IPS-15b (cell line): ENCODE data around the gene DMKN.

Experiments used
- H3K27me3 ChIP-seq: one replicate; pipeline ENCODE4 v1.6.1; 2013; ENCODE audit warnings: low read length; ENCODE audit not compliant: control insufficient read depth, insufficient read depth
- H3K36me3 ChIP-seq: one replicate; pipeline ENCODE4 v1.6.1; 2013; ENCODE audit warnings: low read length; ENCODE audit not compliant: control insufficient read depth, insufficient read depth
- H3K4me1 ChIP-seq: one replicate; pipeline ENCODE4 v1.6.1; 2013; ENCODE audit warnings: mild to moderate bottlenecking, low read length; ENCODE audit not compliant: control insufficient read depth, insufficient read depth
- H3K4me3 ChIP-seq: one replicate; pipeline ENCODE4 v1.5.1; 2013; ENCODE audit warnings: low read depth, low read length
- H3K9ac ChIP-seq: one replicate; pipeline ENCODE4 v1.6.1; 2013; ENCODE audit warnings: low read depth, mild to moderate bottlenecking, low read length
- H3K9me3 ChIP-seq: one replicate; pipeline ENCODE4 v1.6.1; 2013; ENCODE audit warnings: mild to moderate bottlenecking, low read length; ENCODE audit not compliant: control insufficient read depth, insufficient read depth

DMKN gene

GRCh38 chr19:35545855-35546381, 32.5 kb upstream of the DMKN start:
- peak overlapping the region; percentile 85 for H3K9ac ChIP-seq
- no peaks in the 10 kb centered on the region for H3K27me3 ChIP-seq
- peaks cover 31% of the 10 kb centered on the region for H3K36me3 ChIP-seq
- H3K9me3 ChIP-seq, result no peaks in the 10 kb centered on the region
- peak overlapping the region; percentile 93 for H3K4me3 ChIP-seq
- H3K4me1 ChIP-seq, result peaks cover 8% of the 10 kb centered on the region

DNA sequence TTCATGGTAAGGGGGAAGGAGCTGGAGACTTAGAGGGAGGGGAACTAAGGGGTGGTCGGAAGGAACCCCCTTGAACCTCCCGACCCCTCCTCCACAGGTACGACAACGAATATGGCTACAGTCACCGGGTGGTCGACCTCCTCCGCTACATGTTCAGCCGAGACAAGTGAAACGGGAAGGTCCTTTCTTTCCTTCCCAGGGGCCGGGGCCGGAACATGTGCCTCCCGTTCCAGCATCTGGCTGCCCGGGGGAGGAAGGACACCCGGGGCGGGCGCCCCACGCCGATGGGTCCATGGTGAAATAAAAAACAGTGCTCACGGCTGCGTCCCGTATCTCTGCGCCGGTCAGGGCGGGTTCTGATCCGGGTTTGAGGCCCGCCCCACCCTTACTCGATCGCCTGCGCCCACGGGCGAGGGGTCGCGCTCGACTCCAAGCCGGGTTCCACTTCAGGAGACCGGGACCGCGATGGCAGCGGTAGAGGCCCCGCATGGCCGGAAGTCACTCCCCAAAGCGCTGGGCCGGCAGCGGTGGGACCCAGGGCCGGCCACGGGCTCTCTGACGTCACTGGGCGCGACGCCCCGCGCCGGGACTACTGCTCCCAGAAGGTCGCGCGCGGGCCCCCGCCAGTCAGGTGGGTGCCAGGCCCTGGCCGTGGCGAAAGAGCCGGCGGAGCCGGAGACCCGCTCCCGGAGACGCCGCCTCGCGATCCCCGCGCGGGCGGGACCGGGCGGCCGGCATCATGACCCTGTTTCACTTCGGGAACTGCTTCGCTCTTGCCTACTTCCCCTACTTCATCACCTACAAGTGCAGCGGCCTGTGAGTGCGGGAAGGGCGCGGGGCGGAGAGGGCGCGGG, 31.8 kb upstream of the DMKN start, which contains the start of gene TMEM147:
TSS of gene TMEM147 (plus strand) at position 626 of the 854 bp plus-strand sequence. CDS start at position 740, 114 bp downstream.
- Histone ChIP-seq H3K27me3 (no peaks in the 10 kb centered on the region), H3K4me1 (peaks cover 8% of the 10 kb centered on the region), H3K9me3 (no peaks in the 10 kb centered on the region), H3K9ac (peak within 1 kb of the TSS; percentile 91), H3K4me3 (peak within 1 kb of the TSS; percentile 93), H3K36me3 (peaks cover 31% of the 10 kb centered on the region)

DNA sequence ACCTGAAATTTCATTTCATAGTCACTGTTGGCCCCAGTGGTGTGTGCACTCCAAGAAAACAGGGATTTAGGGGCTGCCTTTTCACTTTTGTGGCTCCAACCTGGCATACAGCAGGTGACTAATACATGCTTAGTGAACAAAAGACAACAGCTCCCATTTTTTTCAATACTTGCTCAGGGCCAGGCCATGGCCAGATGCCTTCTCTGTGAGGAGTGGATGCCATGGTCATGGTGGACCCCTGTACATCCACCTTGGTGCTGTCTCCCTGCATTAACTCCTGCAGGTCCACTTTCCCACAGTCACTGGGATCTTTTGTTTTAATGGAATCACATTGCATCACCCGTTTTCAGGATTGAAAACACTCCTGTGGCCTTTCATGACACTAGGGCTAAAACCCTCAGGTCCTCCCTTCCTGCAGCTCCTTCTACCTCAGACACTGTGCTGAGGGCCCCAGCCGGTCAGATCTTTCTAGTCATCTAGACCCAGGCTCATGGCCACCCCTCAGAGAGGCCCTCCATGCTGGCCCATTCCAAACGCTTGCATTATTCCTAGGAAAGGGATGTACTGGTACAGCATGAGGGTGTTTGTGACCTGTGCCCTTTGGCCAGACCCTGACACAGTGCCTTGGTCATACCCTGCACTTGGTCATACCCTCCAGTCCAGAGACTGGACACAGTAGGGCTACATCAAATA, 30.8 kb upstream of the DMKN start:
- Histone ChIP-seq H3K9me3 (no peaks in the 10 kb centered on the region), H3K27me3 (no peaks in the 10 kb centered on the region), H3K4me3 (peak overlapping the region; percentile 93), H3K9ac (peak overlapping the region; percentile 91), H3K36me3 (peaks cover 26% of the 10 kb centered on the region), H3K4me1 (peaks cover 13% of the 10 kb centered on the region)

- Histone ChIP-seq H3K27me3 (no peaks in the 10 kb centered on the region), H3K4me3 (no peak overlapping the region), H3K4me1 (peaks cover 13% of the 10 kb centered on the region), H3K36me3 (peaks cover 26% of the 10 kb centered on the region), H3K9ac (no peak overlapping the region), H3K9me3 (no peaks in the 10 kb centered on the region)
These were observed 30.0 kb upstream of the DMKN start for GRCh38 chr19:35543280-35544109.

DNA sequence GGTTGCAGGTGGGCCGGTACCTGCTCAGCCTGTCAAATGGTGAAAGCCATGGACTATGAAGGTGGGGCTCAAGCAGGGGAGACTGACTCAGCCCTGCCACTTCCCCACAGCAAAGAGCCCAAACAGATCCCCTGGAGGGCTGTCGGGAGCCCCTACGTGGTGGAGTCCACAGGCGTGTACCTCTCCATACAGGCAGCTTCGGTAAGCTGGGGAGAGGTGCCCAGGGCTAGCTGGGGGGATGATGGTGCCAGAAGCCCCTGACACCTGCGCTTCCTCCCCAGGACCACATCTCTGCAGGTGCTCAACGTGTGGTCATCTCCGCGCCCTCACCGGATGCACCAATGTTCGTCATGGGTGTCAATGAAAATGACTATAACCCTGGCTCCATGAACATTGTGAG, 28.8 kb upstream of the DMKN start:
- no peaks in the 10 kb centered on the region for H3K9me3 ChIP-seq
- no peak overlapping the region for H3K9ac ChIP-seq
- H3K4me3 ChIP-seq, result no peak overlapping the region
- H3K27me3 ChIP-seq, result no peaks in the 10 kb centered on the region
- peaks cover 19% of the 10 kb centered on the region for H3K36me3 ChIP-seq
- peaks cover 13% of the 10 kb centered on the region for H3K4me1 ChIP-seq

DNA sequence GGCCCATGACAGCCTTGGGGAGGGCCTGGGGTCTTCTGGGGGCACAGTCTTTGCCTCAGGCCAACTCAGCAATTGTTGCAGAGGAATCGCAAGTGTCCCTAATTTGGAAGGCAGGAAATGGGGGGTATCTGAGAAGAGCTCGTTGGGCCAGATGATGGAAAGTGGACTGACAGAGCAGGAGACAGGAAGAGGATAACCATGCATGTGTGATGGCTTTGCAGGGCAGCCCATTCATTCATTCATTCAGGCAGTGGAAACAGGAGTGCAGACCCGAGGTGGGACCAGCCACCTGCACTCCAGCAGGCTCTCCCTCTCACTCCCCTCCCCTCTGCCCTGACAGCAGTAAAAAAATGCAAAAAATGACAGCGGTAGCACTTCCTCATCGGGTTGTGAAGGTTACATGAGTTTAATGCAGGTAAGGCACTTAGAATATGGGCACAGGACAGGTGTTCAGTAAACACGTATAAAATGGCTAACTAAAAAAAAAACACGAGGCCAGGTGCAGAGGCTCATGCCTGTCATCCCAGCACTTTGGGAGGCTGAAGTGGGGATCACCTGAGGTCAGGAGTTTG, 27.0 kb upstream of the DMKN start:
- Histone ChIP-seq H3K9ac (no peak overlapping the region), H3K27me3 (no peaks in the 10 kb centered on the region), H3K9me3 (no peaks in the 10 kb centered on the region), H3K4me1 (peaks cover 10% of the 10 kb centered on the region), H3K36me3 (peaks cover 14% of the 10 kb centered on the region), H3K4me3 (no peak overlapping the region)

DNA sequence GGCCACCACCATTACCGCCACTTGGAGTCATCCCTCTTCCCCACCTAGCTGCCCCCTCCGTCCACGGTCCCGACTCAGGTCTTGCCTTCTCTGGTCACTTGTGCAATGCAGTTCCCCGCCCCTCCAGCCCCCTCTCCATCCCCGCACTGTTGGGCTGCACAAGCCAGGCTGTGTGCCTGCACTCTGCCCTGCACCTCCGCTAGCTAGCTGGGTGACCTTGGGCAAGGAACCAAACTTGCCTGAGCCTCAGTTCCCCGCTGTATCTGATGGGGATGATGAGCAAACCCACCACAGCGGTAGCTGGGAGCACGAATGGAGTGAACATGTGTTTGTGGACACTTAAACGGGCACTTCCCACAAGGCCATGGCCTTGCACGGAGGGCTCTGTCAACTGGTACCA, 26.4 kb upstream of the DMKN start:
- H3K4me1 ChIP-seq, result peaks cover 12% of the 10 kb centered on the region
- peaks cover 14% of the 10 kb centered on the region for H3K36me3 ChIP-seq
- H3K4me3 ChIP-seq, result no peak overlapping the region
- H3K9ac ChIP-seq, result no peak overlapping the region
- no peaks in the 10 kb centered on the region for H3K27me3 ChIP-seq
- H3K9me3 ChIP-seq, result no peaks in the 10 kb centered on the region

DNA sequence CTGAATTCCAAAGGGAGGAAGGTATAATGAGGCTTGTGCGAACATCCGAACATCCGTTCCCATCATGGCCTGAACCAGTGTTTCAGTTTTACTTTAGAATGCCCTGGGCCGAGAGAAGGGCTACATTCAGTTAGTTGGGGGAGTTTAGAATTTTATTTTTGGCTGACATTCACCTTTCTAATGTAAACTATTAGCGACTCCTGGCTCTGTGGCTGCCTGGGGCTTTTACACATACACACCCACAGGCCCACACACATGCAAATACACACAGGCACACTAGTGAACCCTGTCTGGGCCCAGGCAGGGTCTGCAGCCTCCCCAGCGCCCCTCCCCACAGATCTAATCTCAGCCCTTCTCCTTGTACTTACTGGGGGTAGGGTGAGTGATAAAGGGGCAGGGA, 25.9 kb upstream of the DMKN start:
- H3K36me3 ChIP-seq, result peaks cover 14% of the 10 kb centered on the region
- H3K4me1 ChIP-seq, result peaks cover 9% of the 10 kb centered on the region
- no peaks in the 10 kb centered on the region for H3K9me3 ChIP-seq
- H3K4me3 ChIP-seq, result no peak overlapping the region
- no peak overlapping the region for H3K9ac ChIP-seq
- H3K27me3 ChIP-seq, result no peaks in the 10 kb centered on the region

DNA sequence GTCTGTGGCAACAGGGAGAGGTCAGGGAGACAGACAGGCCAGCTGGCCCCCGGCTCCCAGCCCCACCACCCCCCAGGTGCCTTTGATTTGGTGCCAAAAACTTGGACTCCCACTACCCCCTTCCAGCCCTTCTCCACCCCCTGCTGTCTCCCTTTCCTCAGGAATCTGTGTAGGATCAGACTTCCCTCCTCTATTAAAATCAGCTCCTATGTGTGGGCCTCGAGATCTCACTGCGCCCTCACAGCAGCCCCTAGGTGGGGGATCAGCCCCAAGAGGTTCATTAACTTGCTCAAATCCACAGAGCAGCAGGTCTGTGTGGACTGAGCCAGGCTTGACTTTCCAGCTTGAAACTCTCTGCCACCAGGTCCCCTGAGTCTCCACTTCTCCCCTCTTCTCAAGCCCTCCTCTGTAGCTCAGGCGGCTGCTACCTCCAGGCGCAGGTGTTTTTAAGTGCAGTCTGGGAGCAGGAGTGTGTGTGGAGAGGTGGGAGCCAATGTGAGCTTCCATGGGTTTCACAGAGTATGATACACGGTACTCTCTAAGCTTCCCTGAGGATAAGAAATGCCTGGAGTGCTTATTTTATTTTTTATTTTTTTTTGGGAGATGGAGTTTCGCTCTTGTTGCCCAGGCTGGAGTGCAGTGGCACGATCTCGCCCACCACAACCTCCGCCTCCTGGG, 21.5 kb upstream of the DMKN start:
- no peak overlapping the region for H3K9ac ChIP-seq
- H3K36me3 ChIP-seq, result no peaks in the 10 kb centered on the region
- H3K27me3 ChIP-seq, result peaks cover 7% of the 10 kb centered on the region
- H3K4me1 ChIP-seq, result peaks cover 11% of the 10 kb centered on the region
- H3K9me3 ChIP-seq, result no peaks in the 10 kb centered on the region
- H3K4me3 ChIP-seq, result no peak overlapping the region

- Histone ChIP-seq H3K9ac (peak overlapping the region; percentile 24), H3K4me1 (peaks cover 7% of the 10 kb centered on the region), H3K36me3 (no peaks in the 10 kb centered on the region), H3K4me3 (peak overlapping the region; percentile 35), H3K27me3 (peaks cover 11% of the 10 kb centered on the region), H3K9me3 (no peaks in the 10 kb centered on the region)
These were observed 20.5 kb upstream of the DMKN start for GRCh38 chr19:35533822-35534392.
